ENCODE data around the gene ZNF646. TPM values are rescaled to one million over a fixed set of nuclear protein-coding genes. Genes with fewer than 3 reads are reported as not detected.
A peak's percentile ranks its signal among the peaks of the same experiment; 100 is the strongest.

Gene ZNF646
- polyA plus RNA-seq, 3 donors, result 0.46 to 6.5 (median 3.0) TPM

DNA sequence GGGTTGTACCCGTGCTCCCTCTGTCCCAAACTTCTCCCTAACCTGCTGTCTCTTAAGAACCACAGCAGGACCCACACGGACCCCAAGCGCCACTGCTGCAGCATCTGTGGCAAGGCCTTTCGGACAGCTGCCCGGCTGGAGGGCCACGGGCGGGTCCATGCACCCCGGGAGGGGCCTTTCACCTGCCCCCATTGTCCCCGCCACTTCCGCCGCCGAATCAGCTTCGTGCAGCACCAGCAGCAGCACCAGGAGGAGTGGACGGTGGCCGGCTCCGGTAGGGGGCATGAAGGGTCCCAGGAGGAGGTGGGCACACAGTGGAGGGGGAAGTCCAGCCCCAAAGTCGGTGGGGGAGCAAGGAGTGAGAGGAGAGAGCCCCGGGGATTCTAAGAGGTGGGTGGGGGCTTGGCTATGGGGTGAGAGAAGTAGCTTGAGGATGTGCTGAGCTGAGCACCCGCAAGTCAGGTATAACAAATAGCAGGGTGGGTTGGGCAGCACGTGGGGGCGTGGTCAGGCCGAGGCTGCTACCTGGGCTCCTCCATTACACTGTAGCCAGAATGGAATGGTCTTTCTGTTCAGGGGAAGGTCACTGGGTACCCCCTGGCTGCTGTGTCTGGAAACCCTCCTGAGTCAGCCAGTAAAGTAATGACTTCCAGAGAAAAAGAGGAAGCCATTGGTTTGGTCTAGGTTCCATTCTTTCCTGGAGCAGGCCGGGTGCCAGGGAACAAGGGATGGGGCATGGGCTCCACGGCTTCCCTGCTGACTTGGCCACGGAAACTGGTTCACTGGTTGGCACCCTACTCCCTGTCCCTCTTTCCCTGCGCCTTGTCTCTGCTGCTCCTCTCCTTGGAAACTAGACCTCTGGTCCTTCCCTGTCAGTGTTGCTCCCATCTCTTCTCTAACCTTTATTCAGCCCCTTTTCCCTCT, 7.5 kb downstream of the ZNF646 start:
- intact Hi-C loops (cut with micrococcal nuclease), result no loop called here

DNA sequence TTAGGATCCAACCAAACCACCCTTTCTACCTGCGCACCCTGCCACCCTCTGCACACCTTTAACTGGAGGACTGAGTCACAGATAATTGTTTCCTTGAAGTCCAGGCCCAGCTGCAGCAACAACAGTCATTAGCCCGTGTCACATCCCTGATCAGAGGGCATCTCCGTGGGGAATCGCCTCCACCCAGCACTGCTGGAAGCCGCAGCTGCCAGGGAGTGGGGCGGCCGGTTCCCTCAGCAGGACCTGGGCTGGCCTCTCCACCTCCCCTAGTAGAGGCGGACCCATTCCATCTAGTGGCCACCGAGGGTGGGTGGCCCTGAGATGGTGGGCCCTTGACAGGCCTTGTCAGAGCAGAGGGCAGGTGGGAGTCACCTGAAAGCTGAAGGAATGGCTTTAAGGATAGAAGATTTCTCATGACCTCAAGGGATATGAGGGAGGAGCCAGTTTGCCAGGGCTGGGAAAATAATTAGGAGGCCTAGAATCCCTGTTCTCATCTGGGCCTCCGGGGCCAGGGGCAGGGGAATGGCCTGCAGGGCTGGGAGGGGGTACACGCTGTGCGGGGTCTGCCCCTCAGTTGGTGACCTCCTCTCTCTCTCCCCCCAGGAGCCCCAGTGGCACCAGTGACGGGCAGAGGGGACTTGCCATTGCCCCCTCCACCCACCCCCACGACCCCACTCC, 8.3 kb downstream of the ZNF646 start:
- peaks cover 0 to 5% (median 3%) of the 10 kb centered on the region in 3 donors for H3K27me3 Mint-ChIP-seq (ENCODE audit: low read depth in 3 of 3)
- no peak overlapping the region for H3K4me3 ChIP-seq (replicated peaks in 1 of 3; ENCODE audit: low read depth in 2 of 3, low read length in 3 of 3)
- H3K9ac ChIP-seq (ENCODE audit: insufficient read depth, low read length, poor library complexity, severe bottlenecking), result no peak overlapping the region
- peaks cover 10 to 23% of the 10 kb centered on the region in 2 donors for H3K4me1 ChIP-seq (ENCODE audit: control insufficient read depth in 1 of 2, insufficient read depth in 2 of 2, low read length in 2 of 2)
- peaks cover 49% of the 10 kb centered on the region for H3K79me2 ChIP-seq (ENCODE audit: insufficient read depth, low read length)
- peak overlapping the region in 1 of 2 donors; percentile 56 for H3K27ac ChIP-seq (ENCODE audit: low read depth in 1 of 2, low read length in 2 of 2)
- TF ChIP-seq, protein P1, sequence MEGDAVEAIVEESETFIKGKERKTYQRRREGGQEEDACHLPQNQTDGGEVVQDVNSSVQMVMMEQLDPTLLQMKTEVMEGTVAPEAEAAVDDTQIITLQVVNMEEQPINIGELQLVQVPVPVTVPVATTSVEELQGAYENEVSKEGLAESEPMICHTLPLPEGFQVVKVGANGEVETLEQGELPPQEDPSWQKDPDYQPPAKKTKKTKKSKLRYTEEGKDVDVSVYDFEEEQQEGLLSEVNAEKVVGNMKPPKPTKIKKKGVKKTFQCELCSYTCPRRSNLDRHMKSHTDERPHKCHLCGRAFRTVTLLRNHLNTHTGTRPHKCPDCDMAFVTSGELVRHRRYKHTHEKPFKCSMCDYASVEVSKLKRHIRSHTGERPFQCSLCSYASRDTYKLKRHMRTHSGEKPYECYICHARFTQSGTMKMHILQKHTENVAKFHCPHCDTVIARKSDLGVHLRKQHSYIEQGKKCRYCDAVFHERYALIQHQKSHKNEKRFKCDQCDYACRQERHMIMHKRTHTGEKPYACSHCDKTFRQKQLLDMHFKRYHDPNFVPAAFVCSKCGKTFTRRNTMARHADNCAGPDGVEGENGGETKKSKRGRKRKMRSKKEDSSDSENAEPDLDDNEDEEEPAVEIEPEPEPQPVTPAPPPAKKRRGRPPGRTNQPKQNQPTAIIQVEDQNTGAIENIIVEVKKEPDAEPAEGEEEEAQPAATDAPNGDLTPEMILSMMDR (IDR thresholded peaks at IDR 0.05), result no peak
- H3K4me3 Mint-ChIP-seq, result no peak overlapping the region
- DNase-seq, result no peak
- peaks cover 76% of the 10 kb centered on the region for H4K20me1 ChIP-seq (ENCODE audit: insufficient read depth, low read length)
- intact Hi-C loops (cut with micrococcal nuclease), result no loop called here
- WGBS (ENCODE audit: insufficient coverage), result 91% methylated on average over 8 of the region's 14 CpGs
- H3K4me2 ChIP-seq (replicated peaks; ENCODE audit: extremely low read depth, low read length, poor library complexity, severe bottlenecking), result no peak overlapping the region
- H3K36me3 ChIP-seq (replicated peaks in 1 of 2; ENCODE audit: control insufficient read depth in 1 of 2, insufficient read depth in 2 of 2, low read length in 2 of 2), result peaks cover 62 to 94% of the 10 kb centered on the region in 2 donors
- H3K4me1 Mint-ChIP-seq, result peaks cover 27% of the 10 kb centered on the region
- no peak overlapping the region for H2AFZ ChIP-seq (ENCODE audit: insufficient read depth, low read depth, low read length, poor library complexity, severe bottlenecking)
- no peaks in the 10 kb centered on the region for H3K9me3 ChIP-seq (replicated peaks in 1 of 2; ENCODE audit: control insufficient read depth in 1 of 2, insufficient read depth in 1 of 2, low read length in 2 of 2)
- H3K36me3 Mint-ChIP-seq, result peaks cover 53 to 72% of the 10 kb centered on the region in 2 donors
- H3K27me3 ChIP-seq (ENCODE audit: control insufficient read depth in 2 of 2, insufficient read depth in 2 of 2, low read length in 2 of 2), result no peaks in the 10 kb centered on the region
- H3K27ac Mint-ChIP-seq, result peak overlapping the region in 4 of 7 donors; percentile 6 to 89 (median 29)
- no peaks in the 10 kb centered on the region for H3K9me3 Mint-ChIP-seq

More for the DNA sequence above, 7.5 kb downstream of the ZNF646 start:
- no peaks in the 10 kb centered on the region for H3K9me3 ChIP-seq (replicated peaks in 1 of 2; ENCODE audit: control insufficient read depth in 1 of 2, insufficient read depth in 1 of 2, low read length in 2 of 2)
- Mint-ChIP-seq H3K27me3 (ENCODE audit: low read depth in 3 of 3) (peaks cover 0 to 5% (median 2%) of the 10 kb centered on the region in 3 donors), H3K27ac (peak overlapping the region in 5 of 7 donors; percentile 6 to 89 (median 39)), H3K4me3 (no peak overlapping the region), H3K36me3 (peaks cover 60 to 76% of the 10 kb centered on the region in 2 donors), H3K9me3 (no peaks in the 10 kb centered on the region), H3K4me1 (peaks cover 27% of the 10 kb centered on the region)
- peak overlapping the region in 1 of 2 donors; percentile 56 for H3K27ac ChIP-seq (ENCODE audit: low read depth in 1 of 2, low read length in 2 of 2)
- peaks cover 57% of the 10 kb centered on the region for H3K79me2 ChIP-seq (ENCODE audit: insufficient read depth, low read length)
- H2AFZ ChIP-seq (ENCODE audit: insufficient read depth, low read depth, low read length, poor library complexity, severe bottlenecking), result no peak overlapping the region
- peaks cover 66 to 94% of the 10 kb centered on the region in 2 donors for H3K36me3 ChIP-seq (replicated peaks in 1 of 2; ENCODE audit: control insufficient read depth in 1 of 2, insufficient read depth in 2 of 2, low read length in 2 of 2)
- no peak overlapping the region for H3K4me2 ChIP-seq (replicated peaks; ENCODE audit: extremely low read depth, low read length, poor library complexity, severe bottlenecking)
- peak in 1 of 3 donors; percentile 29 for DNase-seq
- H4K20me1 ChIP-seq (ENCODE audit: insufficient read depth, low read length), result peaks cover 84% of the 10 kb centered on the region
- peaks cover 10 to 23% of the 10 kb centered on the region in 2 donors for H3K4me1 ChIP-seq (ENCODE audit: control insufficient read depth in 1 of 2, insufficient read depth in 2 of 2, low read length in 2 of 2)
- H3K27me3 ChIP-seq (ENCODE audit: control insufficient read depth in 2 of 2, insufficient read depth in 2 of 2, low read length in 2 of 2), result no peaks in the 10 kb centered on the region
- 83% methylated on average over 24 of the region's 26 CpGs for WGBS (ENCODE audit: insufficient coverage)
- H3K4me3 ChIP-seq (replicated peaks in 1 of 3; ENCODE audit: low read depth in 2 of 3, low read length in 3 of 3), result no peak overlapping the region
- H3K9ac ChIP-seq (ENCODE audit: insufficient read depth, low read length, poor library complexity, severe bottlenecking), result no peak overlapping the region
- TF ChIP-seq, protein P1 (IDR thresholded peaks at IDR 0.05), result no peak
